KOPT-K1 (cell line): ENCODE measurements around the gene TRIM27.

ENCODE experiments used
- H3K27ac ChIP-seq: fragments of 200-600 bp; sonication (generic); 2 replicates; pipeline ENCODE4 v1.5.1; 2016; ENCODE audit warnings: antibody characterized with exemption, mild to moderate bottlenecking, low read depth, low read length; ENCODE audit not compliant: poor library complexity, severe bottlenecking
- H3K36me3 ChIP-seq: fragments of 200-600 bp; sonication (generic); 2 replicates; pipeline ENCODE4 v1.5.1; 2017; ENCODE audit warnings: antibody characterized with exemption, mild to moderate bottlenecking, low read length, moderate library complexity; ENCODE audit not compliant: insufficient read depth
- H3K9me3 ChIP-seq: fragments of 200-600 bp; sonication (generic); 2 replicates; pipeline ENCODE4 v1.5.1; 2017; ENCODE audit warnings: antibody characterized with exemption, low read length, mild to moderate bottlenecking; ENCODE audit not compliant: insufficient read depth, poor library complexity, severe bottlenecking

The TRIM27 gene

DNA sequence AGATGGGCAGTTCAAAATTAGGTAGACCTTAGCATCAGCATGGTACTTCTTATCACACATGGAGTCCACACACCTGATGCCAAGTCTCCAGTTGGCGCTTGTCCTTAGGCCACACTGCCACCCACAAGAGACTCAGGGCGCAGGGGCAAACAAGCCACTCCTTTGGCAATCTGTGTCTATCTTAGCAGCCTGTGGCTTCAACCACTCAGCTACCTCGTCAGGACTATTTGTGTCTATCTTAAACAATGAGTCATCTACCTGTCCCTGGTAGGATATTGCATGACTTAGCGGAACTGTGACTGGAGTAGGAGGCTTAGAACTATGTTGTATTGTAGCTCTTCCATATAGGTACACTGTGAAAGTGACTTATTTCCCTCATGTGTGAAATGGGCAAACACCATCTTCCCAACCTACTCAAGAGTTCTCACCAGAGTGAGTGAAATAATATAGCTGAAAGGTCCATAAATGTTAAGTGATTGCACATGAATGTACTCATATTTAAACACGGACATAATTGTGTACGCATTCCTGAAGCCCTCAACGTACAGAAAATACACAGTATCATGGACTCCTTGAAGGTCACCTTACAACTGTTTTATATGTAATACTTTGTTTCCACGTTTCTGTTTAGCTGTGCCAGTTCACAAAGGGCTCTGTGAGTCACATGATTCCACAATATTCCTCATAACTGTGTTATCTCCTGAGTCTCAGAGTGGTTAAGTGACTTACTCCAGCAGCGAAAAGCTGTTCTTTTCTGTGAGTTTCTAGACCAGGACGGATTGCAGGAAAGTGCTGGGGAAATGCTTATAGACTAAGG lies 1.6 kb downstream of the TRIM27 start:
- H3K36me3 ChIP-seq: peaks cover 47% of the 10 kb centered on the region
- H3K27ac ChIP-seq: peak overlapping the region; percentile 93
- no peaks in the 10 kb centered on the region for H3K9me3 ChIP-seq

DNA sequence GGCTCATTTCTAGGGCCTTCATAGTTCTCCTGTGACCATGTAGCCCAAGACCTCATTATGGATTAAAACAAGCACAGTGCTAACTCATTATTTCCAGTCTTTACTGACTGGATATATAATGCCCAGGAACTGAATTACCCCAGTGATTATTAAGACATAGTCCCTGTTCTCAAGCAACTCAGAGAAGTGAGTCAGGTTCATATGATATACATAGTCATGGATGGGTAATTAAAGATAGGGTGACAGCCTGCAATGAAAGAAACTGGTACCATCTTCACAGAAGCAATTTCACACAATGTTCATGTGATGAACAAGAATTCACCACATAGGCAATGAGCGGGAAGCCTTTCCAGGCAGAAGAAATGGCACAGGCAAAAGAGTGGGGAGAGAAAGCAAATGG lies 3.5 kb downstream of the TRIM27 start:
- H3K9me3 ChIP-seq: no peaks in the 10 kb centered on the region
- H3K27ac ChIP-seq: no peak overlapping the region
- H3K36me3 ChIP-seq: peaks cover 65% of the 10 kb centered on the region

DNA sequence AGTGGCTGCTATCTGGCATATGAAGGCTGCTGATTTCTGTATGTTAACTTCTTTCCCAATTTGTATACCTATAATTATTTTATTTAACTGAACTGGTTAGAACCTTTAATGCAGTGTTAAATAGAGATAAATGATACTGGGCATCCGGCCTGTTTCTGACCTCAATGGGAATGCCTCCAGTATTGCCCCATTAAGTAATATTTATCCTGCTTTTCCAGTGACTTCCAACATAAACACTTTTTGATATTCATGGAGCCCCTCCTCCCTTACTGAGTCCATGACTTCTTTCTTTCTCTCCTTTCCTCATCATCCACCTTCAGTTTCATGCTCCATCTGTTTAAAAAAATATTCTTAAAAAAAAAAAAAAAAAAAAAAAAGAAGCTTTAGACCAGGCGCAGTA lies 8.8 kb downstream of the TRIM27 start:
- Histone ChIP-seq H3K36me3 (peaks cover 93% of the 10 kb centered on the region), H3K27ac (no peak overlapping the region), H3K9me3 (no peaks in the 10 kb centered on the region)

DNA sequence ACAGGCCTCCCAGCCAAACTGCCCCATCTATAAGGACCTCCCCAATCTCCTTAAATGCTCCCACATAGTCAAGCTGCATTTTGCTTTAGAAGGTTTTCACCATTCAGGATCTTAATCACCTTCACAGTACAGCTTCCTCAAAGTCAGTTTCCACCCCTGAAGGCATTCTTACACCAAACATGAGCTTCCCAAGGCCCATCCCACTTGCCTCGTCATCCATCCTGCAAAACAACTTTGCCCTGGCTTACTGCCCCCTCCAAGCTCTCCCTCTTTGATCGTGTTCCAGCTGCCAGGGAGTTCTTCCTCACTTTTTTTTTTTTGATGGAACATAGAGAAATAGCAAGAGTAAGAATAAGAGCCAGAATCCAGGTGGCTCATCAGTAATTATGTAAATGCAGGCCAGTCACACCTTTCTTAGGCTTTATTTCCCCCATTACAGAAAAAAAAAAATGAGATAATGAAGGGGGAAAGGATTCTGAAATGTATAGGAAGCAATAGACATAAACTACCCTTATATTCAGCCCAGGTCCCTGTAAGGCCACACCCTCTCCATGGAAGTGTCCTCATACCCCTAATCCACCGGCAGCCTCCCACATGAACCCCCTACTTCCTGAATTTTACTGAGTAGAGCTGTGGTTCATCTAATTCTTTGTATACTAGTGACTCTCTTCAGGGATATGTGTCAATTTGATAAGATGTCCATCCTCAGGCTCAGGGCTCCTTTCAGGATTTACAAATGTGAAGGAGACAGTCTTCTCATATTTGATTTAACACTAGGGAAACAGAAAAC lies 12.7 kb downstream of the TRIM27 start:
- H3K9me3 ChIP-seq: no peaks in the 10 kb centered on the region
- H3K36me3 ChIP-seq: peaks cover 97% of the 10 kb centered on the region
- H3K27ac ChIP-seq: no peak overlapping the region

DNA sequence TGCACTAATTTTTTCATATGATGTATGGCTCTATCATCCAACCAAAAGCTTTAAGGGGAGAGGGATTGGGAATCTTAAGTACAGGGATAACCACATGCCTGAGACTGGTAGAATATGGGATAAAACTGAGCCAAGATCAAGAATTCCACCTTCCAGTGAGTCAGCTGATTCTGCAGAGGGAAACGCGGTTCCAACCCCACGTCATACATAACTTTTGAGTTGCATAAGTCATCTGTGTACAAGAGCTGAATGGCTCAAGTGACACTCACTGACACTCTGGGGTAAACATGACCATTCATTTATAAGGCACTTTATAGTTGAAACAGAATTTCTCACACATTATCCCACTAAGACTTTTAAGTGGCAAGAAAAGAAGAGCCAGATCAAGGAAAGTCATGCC lies 16.4 kb downstream of the TRIM27 start:
- no peak overlapping the region for H3K27ac ChIP-seq

DNA sequence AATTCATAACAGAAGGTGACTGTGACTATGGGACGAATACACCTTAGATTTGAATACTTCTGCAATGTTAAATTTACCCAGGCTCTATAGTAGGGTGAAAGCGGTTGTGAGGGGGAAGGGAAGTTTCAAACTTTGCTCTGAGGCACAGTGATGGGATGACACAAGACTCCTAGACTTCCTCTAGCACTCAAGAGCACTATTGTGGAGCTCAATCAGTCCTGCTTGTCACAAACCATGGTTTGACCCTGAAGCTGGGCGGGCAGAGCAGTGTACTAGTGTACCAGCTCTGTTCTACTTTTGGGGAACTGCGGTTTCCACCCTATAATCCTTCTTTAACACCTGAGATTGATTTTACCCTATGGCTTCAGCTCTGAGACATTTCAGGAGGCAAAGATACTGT lies 17.1 kb downstream of the TRIM27 start:
- H3K9me3 ChIP-seq: no peaks in the 10 kb centered on the region
- H3K36me3 ChIP-seq: peaks cover 99% of the 10 kb centered on the region
- H3K27ac ChIP-seq: no peak overlapping the region

More for the DNA sequence above, 16.4 kb downstream of the TRIM27 start:
- peaks cover 99% of the 10 kb centered on the region for H3K36me3 ChIP-seq
- no peaks in the 10 kb centered on the region for H3K9me3 ChIP-seq

DNA sequence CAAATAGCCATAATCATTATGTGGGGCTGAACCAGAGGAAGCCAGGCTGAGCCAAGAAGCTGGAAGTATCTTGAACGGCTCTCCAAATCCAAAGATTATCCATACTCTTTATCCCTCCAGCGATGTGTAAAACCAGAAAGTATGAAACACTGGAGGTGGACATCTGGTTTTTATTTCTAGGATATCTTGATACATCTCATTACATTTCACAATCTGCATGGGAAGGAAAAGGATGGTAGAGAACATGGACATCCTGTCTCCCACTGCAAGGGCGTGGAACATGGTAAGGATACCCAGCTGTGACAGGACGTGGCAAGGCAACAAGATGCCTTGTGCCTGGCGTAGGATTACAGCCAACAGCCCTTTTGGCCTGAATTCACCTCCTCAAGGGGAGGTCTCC lies 20.1 kb downstream of the TRIM27 start:
- H3K36me3 ChIP-seq: peaks cover 89% of the 10 kb centered on the region
- no peaks in the 10 kb centered on the region for H3K9me3 ChIP-seq
- H3K27ac ChIP-seq: no peak overlapping the region

DNA sequence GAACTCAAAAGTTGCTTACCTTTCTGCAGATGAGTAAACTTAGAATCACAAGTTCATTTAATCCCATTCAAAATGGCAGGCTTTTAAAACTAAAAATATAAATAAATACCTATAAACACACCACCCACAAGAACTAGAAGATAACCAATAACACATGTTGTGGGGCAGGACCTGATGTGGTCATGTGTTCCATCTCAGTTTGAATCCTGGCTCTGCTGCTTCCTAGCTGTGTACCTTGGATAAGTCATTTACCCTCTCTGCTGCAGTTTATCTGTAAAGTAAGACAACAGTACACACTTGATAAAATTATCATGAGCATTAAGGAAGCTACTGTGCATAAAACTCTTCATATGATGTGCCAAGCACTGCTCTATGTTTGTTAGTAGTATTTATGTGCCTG lies 22.0 kb downstream of the TRIM27 start:
- peaks cover 70% of the 10 kb centered on the region for H3K36me3 ChIP-seq
- H3K9me3 ChIP-seq: no peaks in the 10 kb centered on the region
- no peak overlapping the region for H3K27ac ChIP-seq

DNA sequence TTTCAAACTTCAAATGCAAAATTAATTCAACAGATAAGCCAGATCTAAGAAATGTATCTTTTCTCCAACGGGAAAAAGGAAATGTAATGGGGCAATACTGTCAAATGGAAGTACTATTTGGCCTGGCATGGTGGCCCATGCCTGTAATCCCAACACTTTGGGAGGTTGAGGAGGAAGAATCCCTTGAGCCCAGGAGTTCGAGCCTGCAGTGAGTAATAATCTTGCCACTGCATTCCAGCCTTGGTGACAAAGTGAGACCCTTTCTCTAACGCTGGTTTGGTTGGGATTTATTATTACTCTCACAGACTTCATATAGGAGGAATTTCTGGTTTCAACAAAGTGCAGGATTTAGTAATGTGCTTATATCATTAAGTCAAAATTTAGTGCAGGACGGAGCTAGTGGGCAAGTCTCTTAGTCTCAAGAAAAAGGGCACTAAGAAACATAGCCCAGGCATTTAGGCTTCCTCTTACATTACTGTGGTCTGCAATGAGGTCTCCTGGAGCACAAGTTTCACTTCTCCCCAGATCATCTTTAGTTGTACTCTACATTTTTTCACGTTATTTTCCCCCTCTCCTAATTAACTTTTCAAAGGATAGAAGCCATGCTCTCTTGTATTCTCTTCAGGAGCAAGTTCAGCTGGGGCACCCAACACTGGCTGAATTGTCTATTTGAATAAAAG lies 23.1 kb downstream of the TRIM27 start:
- Histone ChIP-seq H3K36me3 (peaks cover 60% of the 10 kb centered on the region), H3K27ac (no peak overlapping the region), H3K9me3 (no peaks in the 10 kb centered on the region)

DNA sequence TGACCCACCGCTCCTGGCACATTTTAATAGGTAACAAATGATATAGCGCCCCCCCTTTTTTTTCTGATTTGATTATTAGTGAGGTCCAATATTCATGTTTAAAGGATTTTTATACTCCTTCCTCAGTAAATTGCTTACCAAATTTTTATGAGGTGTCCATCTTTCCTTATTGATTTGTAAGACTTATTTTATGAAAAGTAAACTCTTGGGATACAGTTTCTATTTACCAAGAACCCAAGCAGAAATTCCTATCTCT lies 25.1 kb downstream of the TRIM27 start:
- Histone ChIP-seq H3K27ac (no peak overlapping the region), H3K9me3 (no peaks in the 10 kb centered on the region), H3K36me3 (peaks cover 39% of the 10 kb centered on the region)

DNA sequence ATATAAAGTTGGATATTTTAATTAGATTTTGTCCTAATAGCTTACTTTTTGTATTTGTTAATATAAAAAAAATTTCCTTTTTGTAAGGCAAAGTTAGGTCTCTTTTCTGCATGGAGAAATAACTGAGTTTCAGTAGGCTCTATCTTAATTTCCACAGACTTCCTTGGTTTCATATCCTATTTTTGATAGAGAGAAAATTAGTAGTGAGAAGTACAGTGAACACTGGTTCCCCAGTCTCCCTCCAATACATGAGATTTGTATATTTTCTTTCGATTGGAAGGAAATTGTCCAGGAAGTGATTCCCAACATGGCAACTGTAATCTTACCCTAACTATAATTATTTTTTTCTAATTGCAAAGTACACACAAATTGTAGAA lies 26.4 kb downstream of the TRIM27 start:
- Histone ChIP-seq H3K36me3 (peaks cover 26% of the 10 kb centered on the region), H3K9me3 (no peaks in the 10 kb centered on the region), H3K27ac (peak overlapping the region; percentile 91)

DNA sequence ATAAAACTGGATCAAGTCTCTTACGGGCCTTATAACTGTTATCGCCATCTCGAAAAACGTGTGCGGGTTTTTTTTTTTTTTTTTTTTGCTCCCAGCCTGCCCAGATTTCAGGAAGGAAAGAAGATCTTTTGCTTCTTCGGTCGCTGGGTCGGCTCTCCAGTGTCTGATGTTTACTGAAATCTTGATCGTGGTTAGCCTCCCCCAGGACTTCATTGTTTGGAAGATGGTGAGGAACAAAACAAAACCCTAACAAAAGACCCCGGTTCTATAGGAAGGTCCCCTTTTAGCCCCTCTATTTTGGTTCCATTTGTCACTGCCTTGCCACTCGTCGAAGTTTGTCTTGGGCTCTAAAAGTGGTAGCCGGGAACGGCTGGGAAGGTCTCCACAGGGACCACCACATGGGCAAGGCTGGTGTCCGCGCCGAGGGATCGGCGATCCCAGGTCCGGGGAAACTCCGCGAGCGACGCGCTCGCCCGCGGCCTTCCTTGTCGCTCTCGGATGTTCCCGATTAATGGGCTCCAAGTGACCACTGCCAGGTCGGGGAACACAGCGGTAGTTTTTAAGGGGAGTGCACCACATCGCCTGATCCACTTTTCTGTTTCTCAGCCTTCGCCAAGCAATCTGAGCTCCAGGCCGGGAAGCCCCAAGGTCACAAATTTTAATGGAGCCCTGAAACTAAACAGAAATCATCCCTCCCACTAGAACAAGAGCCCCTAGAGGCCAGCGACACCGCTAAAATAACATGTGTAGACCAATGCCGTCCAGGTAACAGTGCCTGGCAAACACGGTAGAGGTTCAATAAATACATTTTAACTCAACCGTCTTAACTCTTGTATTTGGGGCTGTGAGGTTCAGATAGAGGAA lies 27.0 kb downstream of the TRIM27 start:
- Histone ChIP-seq H3K9me3 (no peaks in the 10 kb centered on the region), H3K36me3 (peaks cover 20% of the 10 kb centered on the region), H3K27ac (peak overlapping the region; percentile 91)

DNA sequence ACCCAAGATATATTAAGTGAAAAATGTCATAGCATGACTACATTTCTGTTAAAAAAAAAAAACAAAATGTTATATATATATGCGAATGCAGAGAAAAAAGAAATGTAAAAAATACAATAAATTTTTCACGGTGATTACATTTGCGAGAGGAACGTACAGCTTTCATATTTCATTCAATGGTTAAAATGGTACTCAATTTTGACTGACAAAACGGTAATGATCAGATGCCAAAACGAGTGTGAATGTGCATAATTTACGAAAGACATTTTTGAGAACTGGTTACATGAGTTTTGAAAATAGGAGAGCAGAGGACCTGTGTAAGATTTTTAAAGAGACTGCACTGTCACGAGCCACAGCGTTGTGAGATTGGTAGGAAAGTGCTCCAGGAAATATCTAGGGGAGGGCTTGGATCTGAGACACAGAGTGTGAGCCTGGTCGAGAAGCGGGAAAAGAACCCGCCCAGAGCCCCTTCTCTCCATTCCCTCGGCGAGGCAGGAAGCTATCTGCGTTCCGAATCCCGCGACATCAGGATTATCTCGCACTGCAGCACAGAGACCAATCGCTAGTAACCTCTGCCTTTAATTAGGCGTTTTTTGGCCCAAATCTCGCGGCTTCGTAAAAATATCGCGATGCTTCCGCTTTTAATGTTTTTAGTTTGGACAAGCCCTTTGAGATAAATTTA lies 28.5 kb downstream of the TRIM27 start:
- H3K9me3 ChIP-seq: no peaks in the 10 kb centered on the region
- H3K27ac ChIP-seq: peak overlapping the region; percentile 91
- peaks cover 5% of the 10 kb centered on the region for H3K36me3 ChIP-seq

DNA sequence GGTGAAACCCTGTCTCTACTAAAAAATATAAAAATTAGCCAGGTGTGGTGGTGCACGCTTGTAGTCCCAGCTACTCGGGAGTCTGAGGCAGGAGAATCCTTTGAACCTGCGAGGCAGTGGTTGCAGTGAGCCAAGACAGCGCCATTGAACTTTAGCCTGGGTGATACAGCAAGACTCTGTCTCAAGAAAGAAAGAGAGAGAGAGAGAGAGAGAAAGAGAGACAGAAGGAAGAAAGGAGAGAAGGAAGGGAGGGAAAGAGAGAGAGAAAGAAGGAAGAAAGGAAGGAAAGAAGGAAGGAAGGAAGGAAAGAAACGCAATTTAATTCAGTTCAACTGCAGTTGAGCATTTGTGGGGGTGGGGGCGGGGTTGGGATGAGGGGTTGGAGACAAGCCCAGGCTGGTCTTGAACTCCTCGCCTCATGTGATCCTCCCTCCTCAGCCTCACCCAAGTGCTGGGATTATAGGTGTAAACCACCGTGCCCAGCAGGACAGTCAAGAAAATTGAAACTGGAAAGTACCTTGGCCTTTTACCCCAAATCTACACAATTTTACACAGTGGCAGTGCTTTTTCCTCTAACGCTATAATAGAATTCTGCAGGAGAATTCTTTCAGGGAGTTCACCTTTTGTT lies 30.5 kb downstream of the TRIM27 start:
- no peaks in the 10 kb centered on the region for H3K36me3 ChIP-seq
- no peak overlapping the region for H3K27ac ChIP-seq
- no peaks in the 10 kb centered on the region for H3K9me3 ChIP-seq
